Thyroid gland (tissue), 4 donors: ENCODE measurements around the gene PTPRN2. TPM values are rescaled to one million over a fixed set of nuclear protein-coding genes. Genes with fewer than 3 reads are reported as not detected.

Experiments used
- DNase-seq, 2 donors: peaks; one replicate each; pipeline ENCODE4 v3.0.0-alpha.2; 2019
- H3K27ac ChIP-seq, 3 donors: fragments of 200-600 bp; sonication (generic); 1 replicate in 2 of 3; 2 replicates in 1 of 3; pipeline ENCODE4 v1.5.1; 2016 to 2019; ENCODE audit warnings: mild to moderate bottlenecking in 1 of 3, moderate library complexity in 1 of 3
- H3K27me3 ChIP-seq: fragments of 200-600 bp; sonication (generic); one replicate; pipeline ENCODE4 v1.5.1; 2019
- H3K36me3 ChIP-seq, 2 donors: fragments of 200-600 bp; sonication (generic); one replicate each; pipeline ENCODE4 v1.5.1; 2016 to 2019
- H3K4me1 ChIP-seq, 2 donors: fragments of 200-600 bp; sonication (generic); one replicate each; pipeline ENCODE4 v1.5.1; 2017 to 2019
- H3K4me3 ChIP-seq, 3 donors: fragments of 200-600 bp; sonication (generic); replicated peaks in 1 of 3; 1 replicate in 2 of 3; 2 replicates in 1 of 3; pipeline ENCODE4 v1.5.1; 2016; ENCODE audit warnings: mild to moderate bottlenecking in 1 of 3
- H3K9me3 ChIP-seq: fragments of 200-600 bp; sonication (generic); one replicate; pipeline ENCODE4 v1.5.1; 2017
- POLR2A ChIP-seq, 2 donors: fragments of 450-650 bp; IDR thresholded peaks; one replicate each; pipeline ENCODE4 v1.6.1; 2017; ENCODE audit warnings: antibody characterized with exemption in 2 of 2, mild to moderate bottlenecking in 2 of 2, moderate library complexity in 1 of 2
- WGBS, 2 donors: methylation state at CpG; one replicate each; pipeline ENCODE4 v1.1.5; 2017; 5-methylcytosine and 5-hydroxymethylcytosine counted together
- intact Hi-C: fragments of 100-400 bp; cut with DNase I; formaldehyde crosslinking; loops from one replicate; pipeline ENCODE4 v1.15.1; 2023
- total RNA-seq, 4 donors: library from RNA; depleted of rRNA; stranded (reverse); fragments of >200 nt; gene quantifications; one replicate each; pipeline ENCODE4 v1.2.3, GENCODE V29; 2016
- TF ChIP-seq, protein P1 (sequence below), 6 experiments: fragments of 200-600 bp in 3 of 6; fragments of 450-650 bp in 3 of 6; sonication (generic) in 3 of 6; IDR thresholded peaks; one replicate each; pipeline ENCODE4 v1.5.1; 2016 to 2019; ENCODE audit warnings: antibody characterized with exemption in 6 of 6, mild to moderate bottlenecking in 2 of 6, inconsistent platforms in 1 of 6, moderate library complexity in 1 of 6

The PTPRN2 gene
- total RNA-seq, 4 donors from 2014 or later = 4.2 to 9.9 (median 7.7) TPM

DNA sequence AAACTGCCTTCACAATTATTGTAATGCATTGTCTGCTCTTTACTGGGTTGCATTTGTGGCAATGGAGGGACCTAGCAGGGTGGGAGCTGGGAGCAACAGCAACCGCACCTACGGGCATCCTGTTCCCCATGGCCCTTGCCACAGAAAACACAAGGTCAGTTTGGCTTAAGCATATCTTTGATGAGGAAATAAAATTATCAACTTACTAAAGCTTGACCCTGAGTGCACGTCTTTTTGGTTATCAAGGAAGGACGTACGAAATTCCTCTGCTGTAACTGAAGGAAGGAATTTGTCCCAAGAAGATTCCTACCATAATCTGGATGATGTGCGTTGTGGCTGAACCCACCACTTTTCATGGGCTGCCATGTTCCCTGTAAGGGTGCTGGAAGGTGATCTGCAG is 19.9 kb upstream of the PTPRN2 start:
- Histone ChIP-seq H3K27me3 (no peaks in the 10 kb centered on the region), H3K36me3 (no peaks in the 10 kb centered on the region), H3K27ac (no peak overlapping the region), H3K9me3 (no peaks in the 10 kb centered on the region), H3K4me3 (no peak overlapping the region), H3K4me1 (no peaks in the 10 kb centered on the region)
- intact Hi-C loops = no loop called here
- 95 to 99% methylated on average over 6 of the region's 6 CpGs for WGBS, 2 donors
- TF ChIP-seq, protein P1, sequence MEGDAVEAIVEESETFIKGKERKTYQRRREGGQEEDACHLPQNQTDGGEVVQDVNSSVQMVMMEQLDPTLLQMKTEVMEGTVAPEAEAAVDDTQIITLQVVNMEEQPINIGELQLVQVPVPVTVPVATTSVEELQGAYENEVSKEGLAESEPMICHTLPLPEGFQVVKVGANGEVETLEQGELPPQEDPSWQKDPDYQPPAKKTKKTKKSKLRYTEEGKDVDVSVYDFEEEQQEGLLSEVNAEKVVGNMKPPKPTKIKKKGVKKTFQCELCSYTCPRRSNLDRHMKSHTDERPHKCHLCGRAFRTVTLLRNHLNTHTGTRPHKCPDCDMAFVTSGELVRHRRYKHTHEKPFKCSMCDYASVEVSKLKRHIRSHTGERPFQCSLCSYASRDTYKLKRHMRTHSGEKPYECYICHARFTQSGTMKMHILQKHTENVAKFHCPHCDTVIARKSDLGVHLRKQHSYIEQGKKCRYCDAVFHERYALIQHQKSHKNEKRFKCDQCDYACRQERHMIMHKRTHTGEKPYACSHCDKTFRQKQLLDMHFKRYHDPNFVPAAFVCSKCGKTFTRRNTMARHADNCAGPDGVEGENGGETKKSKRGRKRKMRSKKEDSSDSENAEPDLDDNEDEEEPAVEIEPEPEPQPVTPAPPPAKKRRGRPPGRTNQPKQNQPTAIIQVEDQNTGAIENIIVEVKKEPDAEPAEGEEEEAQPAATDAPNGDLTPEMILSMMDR (IDR thresholded peaks at IDR 0.05) = no peak
- TF ChIP-seq POLR2A (IDR thresholded peaks at IDR 0.05) = no peak
- no peak for DNase-seq

DNA sequence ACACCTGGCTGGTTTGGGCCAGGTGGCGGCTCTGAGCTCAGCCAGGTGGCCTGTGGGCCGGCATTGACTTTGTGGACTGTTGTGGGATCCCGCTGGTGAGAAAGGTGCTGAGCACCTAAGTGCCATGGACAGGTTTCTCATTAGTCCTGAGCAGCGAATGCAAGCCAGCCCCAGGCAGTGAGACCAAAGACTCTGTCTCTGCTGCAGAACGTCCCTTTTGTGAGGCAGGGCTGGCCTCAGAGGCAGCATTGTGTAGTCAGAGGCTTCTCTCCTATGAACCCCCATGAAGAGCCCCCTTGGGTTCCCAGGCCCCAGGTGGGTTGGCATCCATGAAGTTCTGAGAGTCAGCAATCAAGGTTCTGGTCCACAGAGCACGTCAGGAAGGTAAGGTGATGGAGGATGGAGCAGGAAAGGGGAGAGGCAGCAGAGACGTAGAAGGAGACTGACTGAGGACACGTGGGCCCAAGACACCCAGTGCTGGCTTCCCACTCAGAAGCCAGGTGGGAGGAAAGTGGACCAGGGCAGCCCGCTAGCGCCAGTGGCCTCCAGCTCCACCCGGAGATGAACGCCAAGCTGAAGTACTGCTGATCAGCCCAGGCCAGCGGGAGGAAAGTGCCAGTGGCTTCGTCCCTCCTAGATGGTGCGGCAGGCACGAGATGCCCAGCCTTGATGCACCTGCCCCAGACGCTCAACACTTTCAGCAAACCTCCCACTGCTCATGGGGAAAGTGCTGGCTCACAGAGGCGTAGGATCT is 19.2 kb upstream of the PTPRN2 start:
- TF ChIP-seq, protein P1 (IDR thresholded peaks at IDR 0.05) = no peak
- no peak for TF ChIP-seq POLR2A (IDR thresholded peaks at IDR 0.05)
- Histone ChIP-seq H3K4me3 (no peak overlapping the region), H3K4me1 (no peaks in the 10 kb centered on the region), H3K27me3 (no peaks in the 10 kb centered on the region), H3K36me3 (no peaks in the 10 kb centered on the region), H3K27ac (no peak overlapping the region), H3K9me3 (no peaks in the 10 kb centered on the region)
- intact Hi-C loops = no loop called here
- 95 to 97% methylated on average over 17 to 18 of the region's 18 CpGs for WGBS, 2 donors
- DNase-seq = no peak

DNA sequence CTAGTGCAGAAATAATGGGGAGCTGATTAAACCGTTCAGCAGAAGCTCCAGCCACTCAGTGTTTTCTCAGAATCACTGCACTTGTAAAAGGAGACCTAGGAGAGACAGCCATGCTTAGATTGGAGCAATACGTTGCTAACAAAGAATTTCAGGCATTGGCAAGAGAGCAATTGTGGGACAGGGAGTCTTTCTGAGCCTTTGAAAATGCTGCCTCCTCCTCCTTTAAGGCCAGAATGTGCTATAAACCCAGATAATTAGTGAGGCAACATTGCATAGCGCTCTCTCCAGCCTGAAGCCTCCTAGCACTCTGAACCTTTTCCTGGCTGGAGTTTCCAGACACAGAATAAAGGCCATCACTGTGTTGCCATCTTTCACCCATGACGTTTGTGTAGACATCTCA is 18.5 kb upstream of the PTPRN2 start:
- no peaks in the 10 kb centered on the region for H3K4me1 ChIP-seq
- H3K4me3 ChIP-seq = no peak overlapping the region
- no peak overlapping the region for H3K27ac ChIP-seq
- H3K27me3 ChIP-seq = no peaks in the 10 kb centered on the region
- WGBS, 2 donors = 69 to 76% methylated on average over 4 of the region's 4 CpGs
- intact Hi-C loops = no loop called here
- H3K9me3 ChIP-seq = no peaks in the 10 kb centered on the region
- H3K36me3 ChIP-seq = no peaks in the 10 kb centered on the region
- TF ChIP-seq, protein P1 (IDR thresholded peaks at IDR 0.05) = no peak
- TF ChIP-seq POLR2A (IDR thresholded peaks at IDR 0.05) = no peak
- no peak for DNase-seq

DNA sequence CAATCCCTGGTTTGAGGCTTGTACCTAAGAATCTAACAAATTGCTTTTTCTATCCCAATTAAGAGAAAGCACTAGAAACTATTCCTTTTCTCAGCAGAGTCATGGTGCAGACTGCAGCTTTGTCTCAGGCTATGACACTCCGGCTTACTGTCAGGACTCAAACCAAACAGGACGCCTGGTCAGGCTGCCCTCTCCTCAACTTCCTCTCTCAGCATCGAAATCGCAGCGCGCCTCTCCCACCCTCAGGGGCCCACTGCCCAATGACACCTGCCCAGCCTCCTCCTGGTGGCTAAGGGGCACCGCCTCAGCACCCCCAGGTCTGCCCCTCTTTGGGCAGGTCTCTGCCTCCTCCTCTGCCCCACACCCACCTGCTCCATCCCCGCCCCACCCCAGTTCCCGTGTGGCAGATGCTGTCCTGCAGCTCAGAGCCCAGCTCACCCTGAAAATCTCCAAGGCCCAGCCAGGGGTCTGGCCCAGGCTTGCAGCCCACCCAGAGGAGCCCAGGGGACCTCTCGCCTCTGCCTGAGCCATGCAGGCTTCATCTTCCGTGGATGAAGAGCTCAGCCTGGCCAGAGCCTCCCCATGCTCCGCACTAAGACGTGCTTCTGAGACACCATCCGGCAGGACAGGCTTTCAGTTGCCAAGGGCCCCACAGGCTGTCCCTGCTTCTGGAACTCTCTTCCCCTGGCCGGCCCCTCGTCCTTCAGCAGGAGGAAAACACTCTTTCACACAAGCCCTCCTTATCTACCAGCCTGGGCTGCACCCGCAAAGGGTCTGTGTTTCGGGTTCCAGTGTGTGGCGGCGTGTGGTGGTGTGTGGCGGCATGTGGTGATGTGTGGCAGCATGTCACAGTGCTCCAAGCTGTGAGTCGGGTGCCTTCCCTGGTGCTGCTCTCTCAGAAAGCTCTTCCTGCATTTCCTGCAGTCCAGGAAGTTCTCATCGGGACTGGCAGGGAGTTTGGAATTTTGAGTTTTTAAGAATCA is 16.4 kb upstream of the PTPRN2 start:
- no peaks in the 10 kb centered on the region for H3K9me3 ChIP-seq
- H3K4me3 ChIP-seq = no peak overlapping the region
- intact Hi-C loops = no loop called here
- TF ChIP-seq, protein P1 (IDR thresholded peaks at IDR 0.05) = no peak
- no peak for TF ChIP-seq POLR2A (IDR thresholded peaks at IDR 0.05)
- no peaks in the 10 kb centered on the region for H3K36me3 ChIP-seq
- no peak overlapping the region for H3K27ac ChIP-seq
- H3K4me1 ChIP-seq = no peaks in the 10 kb centered on the region
- 90 to 91% methylated on average over 17 to 22 of the region's 23 CpGs for WGBS, 2 donors
- no peaks in the 10 kb centered on the region for H3K27me3 ChIP-seq
- DNase-seq = no peak
